22Rv1 (cell line): ENCODE results near the gene RRAS2.

Experiments
- H3K27ac ChIP-seq: fragments of 450-650 bp; 2 replicates; pipeline ENCODE4 v1.5.1; 2017
- CTCF ChIP-seq: fragments of 450-650 bp; IDR thresholded peaks from 2 replicates; pipeline ENCODE4 v1.5.1; 2017; ENCODE audit warnings: mild to moderate bottlenecking
- ZFX ChIP-seq: fragments of 450-650 bp; IDR thresholded peaks from 2 replicates; pipeline ENCODE4 v1.6.1; 2017; ENCODE audit warnings: antibody characterized with exemption, borderline replicate concordance

RRAS2 gene

DNA sequence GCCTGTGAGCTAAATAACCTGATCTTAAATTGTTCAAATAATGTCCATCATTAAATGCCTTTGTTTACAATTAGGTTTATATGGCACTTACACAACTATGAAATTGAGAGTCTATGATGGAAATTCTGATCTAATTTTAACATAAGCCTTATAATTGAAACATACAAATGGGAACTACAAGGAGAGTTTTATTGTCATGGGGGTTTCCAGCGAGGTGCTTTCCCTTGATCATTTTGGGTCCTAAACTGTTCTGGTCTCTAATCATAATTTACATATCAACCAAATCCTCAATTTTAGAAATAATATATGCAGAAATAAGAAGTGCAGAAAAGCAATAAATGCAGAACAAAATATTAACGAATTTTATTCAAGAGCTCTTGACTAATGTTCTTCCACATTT, 44.9 kb downstream of the RRAS2 start:
- TF ChIP-seq ZFX, result no peak
- no peak for TF ChIP-seq CTCF
- H3K27ac ChIP-seq, result no peak overlapping the region

DNA sequence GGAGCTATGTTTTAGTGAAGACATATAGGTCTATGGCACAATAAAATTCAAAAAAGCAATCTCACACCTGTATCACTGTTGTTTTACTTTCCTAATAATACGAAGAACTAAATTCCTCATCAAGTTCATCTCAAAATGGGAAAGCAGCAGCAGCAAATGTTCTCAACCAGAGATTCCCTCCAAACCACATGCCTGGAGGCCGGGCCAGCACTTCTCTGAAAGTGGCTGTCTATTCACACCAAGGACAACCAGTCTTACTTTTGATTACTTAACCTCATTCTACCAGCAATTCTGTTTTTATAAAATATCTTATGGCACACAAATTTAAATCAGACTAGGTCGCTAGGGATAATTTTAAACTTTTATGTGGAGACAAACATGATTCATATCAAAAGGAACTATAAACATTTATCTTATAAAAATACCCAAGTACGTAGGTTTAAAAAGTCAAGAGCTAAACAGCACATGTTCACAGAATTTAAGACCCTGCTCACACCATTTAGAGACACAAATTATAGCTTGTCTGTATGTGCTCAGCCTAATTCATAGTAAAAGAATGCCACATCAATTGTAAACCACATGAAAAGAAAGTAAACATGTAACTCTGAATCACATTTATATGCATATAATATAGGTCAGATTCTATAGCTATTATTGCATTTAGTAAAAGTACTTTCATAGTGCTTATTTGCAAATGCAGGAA, 46.1 kb downstream of the RRAS2 start:
- TF ChIP-seq ZFX (no peak), CTCF (no peak)
- H3K27ac ChIP-seq, result no peak overlapping the region

DNA sequence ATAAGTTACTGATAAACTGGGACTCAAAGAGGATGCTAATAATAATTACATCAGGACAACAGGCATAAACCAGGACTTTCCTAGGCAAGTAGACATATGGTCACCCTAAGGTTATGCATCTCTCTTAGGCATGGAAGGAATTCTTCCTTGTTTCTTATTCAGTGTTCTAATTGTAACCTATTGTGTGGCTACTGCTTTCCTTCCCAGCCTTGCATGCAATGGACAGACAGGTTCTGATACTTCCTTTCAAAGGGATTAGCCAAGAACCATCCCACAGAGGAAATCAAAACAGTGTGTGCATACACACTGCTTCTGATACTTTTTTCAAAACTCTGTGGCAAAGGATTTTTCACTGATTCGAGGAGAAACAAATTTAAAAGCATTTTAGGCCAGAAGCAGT, 48.3 kb downstream of the RRAS2 start:
- no peak overlapping the region for H3K27ac ChIP-seq

DNA sequence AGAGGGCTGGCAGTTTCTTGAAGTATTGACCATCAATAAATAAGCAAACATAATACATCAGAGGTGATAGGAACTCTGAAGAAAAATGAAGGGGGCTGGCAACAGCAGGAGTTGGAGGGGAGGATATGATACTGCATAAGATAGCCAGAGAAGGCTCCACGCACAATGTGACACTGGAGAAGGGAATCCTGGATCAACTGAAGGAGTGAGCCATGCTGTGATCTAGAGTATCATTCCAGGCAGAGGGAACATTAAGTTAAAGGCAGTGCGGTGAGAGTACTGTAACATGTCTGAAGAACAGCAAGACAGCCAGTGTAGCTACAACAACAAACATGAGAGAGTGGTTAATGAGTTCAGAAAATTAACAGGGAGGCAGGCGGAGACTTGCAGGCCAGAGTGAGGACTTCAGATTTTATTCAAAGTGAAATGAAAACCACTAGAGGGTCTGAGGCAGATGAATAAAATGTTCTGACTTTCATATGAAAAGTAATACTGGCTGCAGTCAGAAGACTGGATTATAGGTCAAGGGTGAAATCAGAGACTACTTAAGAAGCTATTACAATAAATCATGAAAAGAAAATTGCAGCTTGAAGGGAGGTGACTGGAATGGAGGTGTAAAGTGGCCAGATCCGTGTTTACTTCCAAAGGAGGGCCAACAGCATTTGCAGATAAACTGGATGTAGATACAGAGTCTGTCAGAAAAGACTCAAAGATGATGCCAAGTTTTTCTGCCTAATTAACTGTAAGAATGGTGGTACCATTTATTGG, 49.4 kb downstream of the RRAS2 start:
- TF ChIP-seq ZFX (no peak), CTCF (no peak)
- H3K27ac ChIP-seq, result no peak overlapping the region

More for the DNA sequence above, 48.3 kb downstream of the RRAS2 start:
- TF ChIP-seq CTCF (no peak), ZFX (no peak)

DNA sequence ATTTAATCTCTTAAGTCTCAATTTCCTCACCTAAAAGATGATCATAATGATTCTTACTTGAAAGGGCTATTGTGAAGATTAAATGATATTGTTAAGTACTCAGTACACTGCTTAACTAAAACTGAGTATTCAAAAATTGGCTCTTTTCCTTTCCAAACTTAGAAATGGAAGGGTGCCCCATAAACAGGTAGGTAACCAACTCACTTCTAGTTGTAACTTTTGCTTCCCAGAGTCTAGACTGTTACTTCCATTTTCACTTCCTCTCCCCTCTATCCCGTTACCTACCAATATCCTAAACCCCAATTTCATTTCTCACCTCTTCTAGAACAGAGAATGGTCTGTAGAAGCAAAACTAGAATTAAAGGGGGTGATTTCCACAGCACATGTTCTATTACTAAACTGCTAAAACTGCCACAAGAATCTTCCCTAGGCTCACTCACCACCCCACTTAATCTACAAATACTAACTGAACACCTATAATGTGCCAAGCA, 50.0 kb downstream of the RRAS2 start:
- TF ChIP-seq ZFX (no peak), CTCF (peak; percentile 46)
- H3K27ac ChIP-seq, result no peak overlapping the region

DNA sequence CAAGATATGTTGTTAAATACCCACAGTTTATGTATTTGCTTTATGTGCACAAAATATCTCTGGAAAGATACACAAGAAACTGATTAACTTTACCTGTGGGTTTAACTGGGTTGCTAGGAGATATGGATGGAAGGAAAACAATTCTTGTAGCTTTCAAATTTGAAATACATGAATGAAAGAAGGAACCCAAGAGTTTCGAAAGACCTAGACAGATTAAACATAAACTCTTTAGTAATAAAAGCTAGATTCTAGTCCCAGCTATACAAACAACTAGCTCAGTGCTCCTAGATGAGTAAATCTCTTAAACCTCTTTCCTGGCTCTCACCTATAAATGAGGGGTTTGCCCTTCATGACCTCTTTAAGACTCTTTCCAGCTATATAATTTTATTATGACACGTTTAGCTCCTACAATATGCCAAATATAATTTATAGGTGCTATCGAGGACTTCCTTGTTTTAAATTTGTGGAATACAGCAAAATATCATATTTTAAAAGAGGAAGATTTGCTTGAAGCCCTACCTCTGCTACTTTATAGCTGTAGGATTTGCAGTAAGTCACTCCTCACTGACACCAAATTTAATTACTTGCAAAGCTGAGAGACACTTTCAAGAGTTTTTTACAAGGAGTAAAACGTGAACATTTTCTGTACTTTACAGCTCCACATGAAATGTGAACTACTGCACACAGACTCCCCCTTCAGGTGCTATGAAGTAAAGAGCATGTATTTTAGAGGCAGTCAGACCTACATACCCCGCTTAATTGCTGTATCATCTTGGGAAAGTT, 50.7 kb downstream of the RRAS2 start:
- no peak overlapping the region for H3K27ac ChIP-seq
- TF ChIP-seq CTCF (peak; percentile 82), ZFX (no peak)
